ENCODE measurements around the gene P2RY2.
A peak's percentile ranks its signal among the peaks of the same experiment; 100 is the strongest.

P2RY2 gene

GRCh38 chr11:73233211-73233610 is 15.1 kb downstream of the P2RY2 start:
- no peak for DNase-seq (ENCODE audit: low read depth)
- TF ChIP-seq CTCF (IDR thresholded peaks at IDR 0.05; ENCODE audit: insufficient read depth, low read depth, low read length, missing control alignments), result no peak
- H3K4me3 ChIP-seq (ENCODE audit: low read depth, low read length), result no peak overlapping the region

- TF ChIP-seq CTCF (IDR thresholded peaks at IDR 0.05; ENCODE audit: insufficient read depth, low read depth, low read length, missing control alignments), result no peak
- DNase-seq (ENCODE audit: low read depth), result no peak
- H3K4me3 ChIP-seq (ENCODE audit: low read depth, low read length), result no peak overlapping the region
Measured at GRCh38 chr11:73233692-73234470, 15.8 kb downstream of the P2RY2 start.

DNA sequence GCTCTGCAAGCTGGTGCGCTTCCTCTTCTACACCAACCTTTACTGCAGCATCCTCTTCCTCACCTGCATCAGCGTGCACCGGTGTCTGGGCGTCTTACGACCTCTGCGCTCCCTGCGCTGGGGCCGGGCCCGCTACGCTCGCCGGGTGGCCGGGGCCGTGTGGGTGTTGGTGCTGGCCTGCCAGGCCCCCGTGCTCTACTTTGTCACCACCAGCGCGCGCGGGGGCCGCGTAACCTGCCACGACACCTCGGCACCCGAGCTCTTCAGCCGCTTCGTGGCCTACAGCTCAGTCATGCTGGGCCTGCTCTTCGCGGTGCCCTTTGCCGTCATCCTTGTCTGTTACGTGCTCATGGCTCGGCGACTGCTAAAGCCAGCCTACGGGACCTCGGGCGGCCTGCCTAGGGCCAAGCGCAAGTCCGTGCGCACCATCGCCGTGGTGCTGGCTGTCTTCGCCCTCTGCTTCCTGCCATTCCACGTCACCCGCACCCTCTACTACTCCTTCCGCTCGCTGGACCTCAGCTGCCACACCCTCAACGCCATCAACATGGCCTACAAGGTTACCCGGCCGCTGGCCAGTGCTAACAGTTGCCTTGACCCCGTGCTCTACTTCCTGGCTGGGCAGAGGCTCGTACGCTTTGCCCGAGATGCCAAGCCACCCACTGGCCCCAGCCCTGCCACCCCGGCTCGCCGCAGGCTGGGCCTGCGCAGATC is 16.5 kb downstream of the P2RY2 start:
- no peak overlapping the region for H3K4me3 ChIP-seq (ENCODE audit: low read depth, low read length)
- TF ChIP-seq CTCF (IDR thresholded peaks at IDR 0.05; ENCODE audit: insufficient read depth, low read depth, low read length, missing control alignments), result no peak
- DNase-seq (ENCODE audit: low read depth), result no peak

DNA sequence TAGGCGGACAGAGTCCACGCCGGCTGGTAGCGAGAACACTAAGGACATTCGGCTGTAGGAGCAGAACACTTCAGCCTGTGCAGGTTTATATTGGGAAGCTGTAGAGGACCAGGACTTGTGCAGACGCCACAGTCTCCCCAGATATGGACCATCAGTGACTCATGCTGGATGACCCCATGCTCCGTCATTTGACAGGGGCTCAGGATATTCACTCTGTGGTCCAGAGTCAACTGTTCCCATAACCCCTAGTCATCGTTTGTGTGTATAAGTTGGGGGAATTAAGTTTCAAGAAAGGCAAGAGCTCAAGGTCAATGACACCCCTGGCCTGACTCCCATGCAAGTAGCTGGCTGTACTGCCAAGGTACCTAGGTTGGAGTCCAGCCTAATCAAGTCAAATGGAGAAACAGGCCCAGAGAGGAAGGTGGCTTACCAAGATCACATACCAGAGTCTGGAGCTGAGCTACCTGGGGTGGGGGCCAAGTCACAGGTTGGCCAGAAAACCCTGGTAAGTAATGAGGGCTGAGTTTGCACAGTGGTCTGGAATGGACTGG is 17.2 kb downstream of the P2RY2 start:
- no peak for DNase-seq (ENCODE audit: low read depth)
- TF ChIP-seq CTCF (IDR thresholded peaks at IDR 0.05; ENCODE audit: insufficient read depth, low read depth, low read length, missing control alignments), result no peak
- H3K4me3 ChIP-seq (ENCODE audit: low read depth, low read length), result no peak overlapping the region

- DNase-seq (ENCODE audit: low read depth), result no peak
- no peak for TF ChIP-seq CTCF (IDR thresholded peaks at IDR 0.05; ENCODE audit: insufficient read depth, low read depth, low read length, missing control alignments)
- H3K4me3 ChIP-seq (ENCODE audit: low read depth, low read length), result no peak overlapping the region
Measured at GRCh38 chr11:73236205-73236765, 18.2 kb downstream of the P2RY2 start.

GRCh38 chr11:73236854-73237253 is 18.8 kb downstream of the P2RY2 start:
- H3K4me3 ChIP-seq (ENCODE audit: low read depth, low read length), result no peak overlapping the region
- TF ChIP-seq CTCF (IDR thresholded peaks at IDR 0.05; ENCODE audit: insufficient read depth, low read depth, low read length, missing control alignments), result peak; percentile 82
- DNase-seq (ENCODE audit: low read depth), result peak; percentile 65

All from GM12865 (cell line).